T47D (cell line): ENCODE measurements around the gene CRYBB2.
"Not testable (repeated sequence)": the region's sequence is repeated elsewhere in the genome, so short reads cannot be mapped to it uniquely, and the experiment has no call there.

Source experiments
- DNase-seq, 2 experiments: peaks; one replicate each; pipeline versions ENCODE4 v3.0.0 to v3.0.0-alpha.2; 2011 to 2012; ENCODE audit warnings: low read depth in 1 of 2, low spot score in 1 of 2
- JUND ChIP-seq: IDR thresholded peaks from 2 replicates; pipeline ENCODE4 v1.6.1; 2012; ENCODE audit warnings: low read depth
- in situ Hi-C: cut with HindIII; loops from 2 replicates; pipeline ENCODE4 v1.10.0; 2016; ENCODE audit warnings: low sequenced_read_pairs, low pct_unique_long_range_greater_than_20kb

Gene CRYBB2

DNA sequence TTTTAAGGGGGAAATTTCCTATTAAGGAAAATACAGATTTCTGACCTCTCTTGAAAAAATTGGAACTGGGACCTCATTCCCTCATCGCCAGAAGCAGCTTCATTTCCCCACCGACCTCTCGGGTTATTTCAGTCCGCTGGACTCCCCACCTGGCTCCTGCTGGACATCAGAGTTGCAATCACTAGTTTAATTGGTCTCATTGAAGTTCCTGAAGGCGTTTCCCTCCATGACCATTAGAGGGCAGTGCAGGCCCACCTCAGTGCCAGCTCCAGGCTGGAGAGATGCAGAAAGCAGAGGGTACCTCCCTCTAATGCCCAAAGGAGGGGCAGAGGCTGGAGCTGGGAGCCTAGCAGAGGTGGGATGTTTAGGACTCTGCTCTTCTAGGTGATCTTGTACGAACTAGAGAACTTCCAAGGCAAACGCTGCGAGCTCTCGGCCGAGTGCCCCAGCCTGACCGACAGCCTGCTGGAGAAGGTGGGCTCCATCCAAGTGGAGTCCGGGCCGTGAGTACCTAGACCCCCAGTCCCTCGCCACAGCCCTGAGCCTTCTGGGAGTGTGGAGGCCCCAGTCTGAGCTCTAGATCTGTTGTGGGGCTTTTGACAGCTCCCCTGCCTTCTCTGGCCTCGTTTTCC, 17.0 kb upstream of the CRYBB2 start:
- TF ChIP-seq JUND = no peak
- in situ Hi-C loops = no loop called here
- peak; percentile 64 to 70 for DNase-seq

DNA sequence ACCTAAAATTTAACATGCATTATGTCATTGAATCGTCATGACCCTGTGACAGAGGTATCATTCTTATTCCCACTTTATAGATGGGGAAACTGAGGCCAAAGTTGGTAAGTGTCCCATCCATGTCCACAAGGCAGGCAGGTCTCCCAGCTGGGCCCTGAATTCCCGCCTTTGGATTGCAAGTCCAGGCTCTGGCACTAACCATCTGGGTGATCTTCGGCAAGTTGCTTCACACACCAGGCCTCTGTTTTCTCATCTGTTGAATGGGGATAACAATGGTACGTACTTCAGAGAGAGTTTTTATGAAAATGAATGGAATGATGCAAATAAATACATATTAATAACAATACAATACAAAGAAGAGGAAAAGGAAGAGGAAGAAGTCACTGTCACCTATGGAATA, 16.4 kb upstream of the CRYBB2 start:
- in situ Hi-C loops = no loop called here
- TF ChIP-seq JUND = no peak
- no peak for DNase-seq

DNA sequence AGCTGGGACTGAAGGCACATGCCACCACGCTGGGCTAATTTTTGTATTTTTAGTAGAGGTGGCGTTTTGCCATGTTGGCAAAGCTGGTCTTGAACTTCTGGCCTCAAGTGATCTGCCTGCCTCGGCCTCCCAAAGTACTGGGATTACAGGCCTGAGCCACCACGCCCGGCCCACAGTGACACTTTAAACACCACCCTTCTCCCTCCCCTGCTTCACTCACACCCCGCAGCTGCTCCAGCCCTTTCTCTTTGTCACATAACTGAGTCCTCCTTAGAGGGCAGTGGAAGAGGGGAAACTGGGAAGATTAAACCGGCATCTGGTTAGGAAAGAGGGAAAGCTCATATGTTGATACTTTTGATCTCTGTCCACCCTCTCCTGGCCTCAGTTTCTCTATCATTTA, 14.9 kb upstream of the CRYBB2 start:
- DNase-seq, in situ Hi-C loops: not testable (repeated sequence)

DNA sequence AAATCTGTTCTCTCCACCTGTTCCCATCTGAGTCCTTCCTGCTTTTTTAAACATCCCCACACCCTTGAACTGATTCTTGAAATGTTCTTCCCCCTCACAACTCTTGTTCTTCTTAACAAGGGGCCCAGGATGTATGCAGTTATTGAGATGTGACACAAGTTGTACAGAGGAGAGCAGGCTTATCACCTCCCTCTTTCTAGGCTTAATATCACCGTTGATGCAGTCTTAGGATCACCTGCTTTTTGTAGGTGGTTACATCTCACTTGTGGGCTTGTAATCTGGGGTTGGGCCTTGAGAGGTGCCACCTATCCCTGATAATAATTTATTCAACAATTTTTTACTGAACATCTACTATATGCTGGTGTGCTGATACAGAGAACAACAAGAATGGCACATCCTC, 13.6 kb upstream of the CRYBB2 start:
- in situ Hi-C loops = no loop called here
- no peak for TF ChIP-seq JUND
- no peak for DNase-seq

DNA sequence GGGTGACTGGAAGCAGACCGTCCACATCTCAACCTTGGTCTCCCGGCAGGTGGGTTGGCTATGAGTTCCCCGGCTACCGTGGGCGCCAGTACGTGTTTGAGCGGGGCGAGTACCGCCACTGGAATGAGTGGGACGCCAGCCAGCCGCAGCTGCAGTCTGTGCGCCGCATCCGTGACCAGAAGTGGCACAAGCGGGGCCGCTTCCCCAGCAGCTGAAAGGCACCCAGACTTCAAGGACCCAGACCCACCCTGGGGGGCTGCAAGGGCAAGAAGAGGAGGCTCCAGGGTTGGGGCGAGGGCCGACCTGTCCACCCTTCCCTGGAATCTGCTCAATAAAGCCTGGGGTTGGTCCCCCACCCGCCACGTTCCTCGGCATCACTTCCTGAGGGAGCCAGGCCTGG, 12.4 kb upstream of the CRYBB2 start:
- no peak for TF ChIP-seq JUND
- in situ Hi-C loops = no loop called here
- no peak for DNase-seq

DNA sequence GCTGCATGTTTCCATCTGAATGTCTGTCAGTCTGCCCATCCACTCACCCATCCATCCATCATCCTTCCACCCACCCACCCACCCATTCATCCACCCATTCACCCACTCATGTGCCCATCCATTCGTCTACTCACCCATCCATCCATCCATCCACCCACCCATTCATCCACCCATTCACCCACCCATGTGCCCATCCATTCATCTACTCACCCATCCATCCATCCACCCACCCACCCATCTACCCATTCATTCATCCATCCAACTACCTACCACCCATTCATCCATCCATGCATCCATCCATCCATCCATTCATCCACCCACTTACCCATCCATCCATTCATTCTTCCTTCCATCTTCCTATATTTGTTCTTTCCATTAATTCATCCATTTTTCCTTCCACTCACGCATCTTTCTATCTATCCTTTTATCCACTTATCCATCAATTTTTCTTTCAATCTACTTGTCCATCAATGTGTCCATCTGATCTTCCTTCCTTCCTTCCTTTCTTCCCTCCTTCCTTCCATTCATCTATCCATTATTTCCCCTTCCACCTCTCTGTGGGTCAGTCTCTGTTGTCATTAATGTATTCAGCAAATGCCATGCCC, 11.8 kb upstream of the CRYBB2 start:
- in situ Hi-C loops = no loop called here
- no peak for DNase-seq
- no peak for TF ChIP-seq JUND

DNA sequence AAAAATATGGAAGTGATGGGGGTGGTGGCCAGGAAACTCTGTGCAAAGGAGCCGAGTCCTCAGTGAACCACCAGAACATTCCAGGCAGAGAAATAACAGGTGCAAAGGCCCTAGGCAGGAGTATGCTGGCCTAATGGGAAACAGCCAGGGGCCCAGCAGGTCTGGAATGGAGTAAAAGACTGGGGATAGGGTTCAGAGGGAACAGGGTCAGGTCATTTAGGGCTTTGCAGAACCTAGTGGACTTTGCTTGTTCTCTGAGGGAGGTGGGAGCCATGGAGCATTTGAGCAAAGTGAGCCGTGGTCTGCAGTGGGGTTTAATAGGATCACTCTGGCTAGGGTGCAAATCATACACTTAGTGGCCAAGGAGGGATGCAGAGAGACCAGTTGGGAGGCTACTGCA, 11.1 kb upstream of the CRYBB2 start:
- DNase-seq = no peak
- in situ Hi-C loops = no loop called here

DNA sequence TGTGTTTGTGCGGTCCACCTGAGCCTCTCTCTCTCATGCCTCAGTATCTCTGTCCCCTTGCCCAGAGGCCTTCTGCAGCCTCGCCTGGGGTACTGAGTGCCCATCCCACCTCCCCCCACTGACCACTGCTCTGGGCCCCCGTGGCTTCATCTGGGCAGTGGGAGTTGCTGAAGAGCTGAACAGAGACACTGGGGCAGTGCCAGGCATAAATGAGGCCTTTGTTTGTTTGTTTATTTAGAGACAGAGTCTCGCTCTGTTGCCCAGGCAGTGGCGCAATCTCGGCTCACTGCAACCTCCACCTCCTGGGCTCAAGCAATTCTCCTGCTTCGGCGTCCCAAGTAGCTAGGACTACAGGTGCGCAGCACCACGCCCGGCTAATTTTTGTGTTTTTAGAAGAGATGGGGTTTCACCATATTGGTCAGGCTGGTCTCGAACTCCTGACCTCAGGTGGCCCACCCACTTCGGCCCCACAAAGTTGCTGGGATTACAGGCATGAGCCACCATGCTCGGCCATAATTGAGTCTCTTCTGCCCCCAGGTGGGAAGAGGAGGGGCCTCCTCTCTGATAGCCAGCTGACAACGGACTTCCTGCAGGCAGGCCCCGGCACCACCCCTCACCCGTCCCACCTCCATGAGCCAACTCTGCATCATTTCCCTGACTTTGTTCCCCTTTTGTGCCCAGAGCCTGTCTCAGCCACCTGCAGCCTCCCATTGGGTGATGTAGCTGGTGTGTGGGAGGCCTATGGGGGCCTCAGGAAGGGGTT, 10.5 kb upstream of the CRYBB2 start:
- in situ Hi-C loops = no loop called here
- TF ChIP-seq JUND = no peak
- DNase-seq = no peak

More for the DNA sequence above, 11.1 kb upstream of the CRYBB2 start:
- no peak for TF ChIP-seq JUND

DNA sequence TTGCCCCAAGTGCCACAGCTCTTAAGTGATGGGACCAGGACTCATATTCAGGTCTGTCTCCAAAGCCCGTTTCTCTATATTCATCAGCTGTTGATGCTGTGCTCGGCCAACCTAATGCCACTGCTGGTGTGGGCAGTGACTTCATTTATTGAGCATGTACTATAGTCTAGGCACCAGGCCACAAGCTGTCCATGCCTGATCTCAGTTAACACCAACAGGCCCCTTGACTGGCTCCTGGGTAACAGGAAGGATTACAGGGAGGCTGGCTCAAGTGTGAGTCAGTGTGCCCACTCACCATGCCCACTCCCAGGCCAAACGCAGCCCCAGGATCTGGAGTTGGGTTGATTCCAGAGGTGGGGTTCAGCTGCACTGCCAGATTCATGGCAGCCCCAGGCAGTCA, 8.6 kb upstream of the CRYBB2 start:
- DNase-seq = no peak

DNA sequence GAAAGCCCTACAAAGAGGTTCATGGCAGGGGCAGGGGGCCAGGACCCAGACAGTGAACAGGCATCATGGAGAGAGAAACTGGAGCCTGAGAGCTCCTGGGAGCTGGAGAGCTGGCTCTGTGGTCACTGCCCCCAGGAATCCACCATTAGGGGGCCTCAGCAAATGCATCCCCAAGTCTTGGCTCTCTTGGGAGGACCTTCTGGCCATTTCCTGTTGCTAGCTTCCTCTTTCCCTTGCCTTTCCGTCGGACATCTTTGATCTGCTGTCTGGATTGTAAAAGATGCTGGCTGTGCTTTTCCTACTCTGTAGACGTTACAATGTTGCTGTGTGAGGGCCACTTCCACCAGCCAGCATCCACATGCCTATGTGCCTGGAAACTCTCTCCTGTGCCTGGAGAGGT, 7.1 kb upstream of the CRYBB2 start:
- TF ChIP-seq JUND = no peak
- no peak for DNase-seq
- in situ Hi-C loops = no loop called here

More for the DNA sequence above, 8.6 kb upstream of the CRYBB2 start:
- in situ Hi-C loops = no loop called here
- TF ChIP-seq JUND = no peak

DNA sequence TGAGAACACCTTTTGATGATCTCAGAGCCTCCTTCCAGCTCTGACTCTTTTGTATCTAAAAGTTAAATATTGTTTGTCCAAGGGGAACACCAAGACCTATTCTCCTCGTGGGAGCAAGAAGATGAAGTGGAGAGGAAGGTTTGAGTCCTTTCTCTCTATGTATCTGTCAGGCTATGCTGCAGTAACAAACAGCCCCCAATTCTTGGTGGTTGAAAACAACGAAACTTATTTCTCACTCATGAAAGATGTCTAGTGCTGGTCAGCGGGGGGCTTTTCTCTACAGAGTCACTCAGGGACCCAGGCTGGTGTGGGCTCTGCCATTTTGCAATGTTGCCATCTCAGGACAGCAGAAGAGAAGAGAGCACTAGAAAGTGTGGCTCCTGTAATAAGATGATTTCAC, 6.2 kb upstream of the CRYBB2 start:
- in situ Hi-C loops = no loop called here
- DNase-seq = no peak
- no peak for TF ChIP-seq JUND

DNA sequence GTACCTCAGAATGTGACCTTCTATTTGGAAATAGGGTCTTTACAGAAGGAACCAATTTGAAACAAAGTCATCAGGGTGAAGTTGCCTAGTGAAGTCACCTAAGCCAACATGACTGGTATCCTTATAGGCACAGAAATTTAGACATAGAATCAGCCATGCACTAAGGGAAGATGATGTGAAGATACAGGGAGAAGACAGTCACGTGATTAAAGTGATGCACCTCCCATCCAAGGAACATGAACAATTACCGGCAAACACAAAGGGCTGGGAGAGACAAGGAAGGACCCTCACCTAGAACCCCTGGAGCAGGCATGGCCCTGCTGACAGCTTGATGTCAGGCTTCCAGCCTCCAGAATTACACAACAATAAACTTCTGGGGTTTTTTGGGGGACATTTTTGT, 3.2 kb upstream of the CRYBB2 start:
- no peak for DNase-seq
- in situ Hi-C loops = no loop called here
- no peak for TF ChIP-seq JUND

DNA sequence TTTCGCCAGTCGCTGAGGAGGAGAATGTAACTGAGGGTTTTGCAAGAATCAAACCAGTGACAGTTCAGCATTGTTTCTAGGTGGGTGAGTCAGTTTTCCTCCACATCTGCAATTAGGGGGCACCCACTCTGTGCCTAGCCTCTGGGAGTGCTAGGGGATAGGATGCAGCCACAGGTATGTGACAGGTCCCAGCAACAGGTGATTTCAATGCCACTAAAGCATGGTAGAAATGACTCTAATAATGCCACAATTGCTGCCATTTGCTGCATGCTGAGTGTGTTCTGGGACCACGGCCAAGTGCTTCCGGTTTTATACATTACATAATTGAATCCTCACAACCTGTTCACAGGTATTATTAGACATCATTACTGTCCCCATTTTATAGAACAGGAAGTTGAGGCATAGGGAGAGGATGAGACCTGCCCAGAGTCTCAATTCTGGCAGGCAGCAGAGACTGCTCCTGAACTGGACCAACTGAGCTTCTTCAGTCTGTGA, 556 bp downstream of the CRYBB2 start:
- no peak for TF ChIP-seq JUND
- in situ Hi-C loops = no loop called here
- DNase-seq = no peak

DNA sequence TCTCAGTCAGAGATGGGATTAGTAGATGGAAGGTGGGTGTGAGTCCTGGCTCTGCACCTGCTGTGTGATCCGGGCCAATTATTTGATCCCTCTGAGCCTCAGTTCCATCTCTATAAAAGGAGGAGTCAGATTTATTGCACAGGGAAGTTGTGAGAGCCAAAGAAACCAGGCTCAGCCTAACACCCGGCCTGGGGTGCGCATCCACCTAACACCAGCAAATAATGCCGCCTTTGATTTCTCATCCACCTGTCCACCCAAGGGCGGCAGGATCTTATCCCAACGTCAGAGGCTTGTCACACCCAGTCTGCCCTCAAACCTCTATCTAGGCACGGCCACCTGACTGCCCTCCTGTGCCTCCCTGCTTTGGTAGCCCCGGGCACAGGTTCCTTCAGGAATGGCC, 2.4 kb downstream of the CRYBB2 start:
- TF ChIP-seq JUND = no peak
- in situ Hi-C loops = no loop called here
- DNase-seq = no peak
